Endothelial cell of umbilical vein (primary cell): ENCODE measurements around the gene ZZZ3. TPM values are rescaled to one million over a fixed set of nuclear protein-coding genes. Genes with fewer than 3 reads are reported as not detected.
"Not testable (repeated sequence)": the region's sequence is repeated elsewhere in the genome, so short reads cannot be mapped to it uniquely, and the experiment has no call there.

ENCODE experiments used
- BruUV-seq: library from RNA; stranded (reverse); fragments of 400-500 nt; replicated peaks from 2 replicates; lab custom pipeline; 2021; lab: Mats Ljungman, UMichigan
- CTCF ChIA-PET: fragments of 300-600, 350-600 bp; sonication (Branson Sonifier 250); formaldehyde crosslinking; loops from one replicate; lab custom pipeline; 2021; ENCODE audit warnings: antibody characterized with exemption, inconsistent platforms; lab: Charles Lee
- POLR2A ChIA-PET: fragments of 300-600, 350-600 bp; sonication (Branson Sonifier 250); formaldehyde crosslinking; loops from one replicate; lab custom pipeline; 2021; ENCODE audit warnings: antibody characterized with exemption, inconsistent platforms; lab: Charles Lee
- DNase-seq: peaks from one replicate; pipeline ENCODE4 v3.0.0-alpha.2; 2011; ENCODE audit warnings: low read depth, low spot score
- FAIRE-seq: peaks from 2 replicates; lab custom pipeline; 2011; peaks lifted over from hg19 to GRCh38; lab: Jason Lieb, UNC
- H2AFZ ChIP-seq: 2 replicates; pipeline ENCODE4 v1.6.0; 2012; ENCODE audit warnings: low read depth, low read length, control low read depth, inconsistent platforms
- H3K27ac ChIP-seq: 2 replicates; pipeline ENCODE4 v1.5.1; 2011; ENCODE audit warnings: low read depth, mild to moderate bottlenecking, control low read depth, low read length, moderate library complexity; ENCODE audit not compliant: insufficient read depth
- H3K27me3 ChIP-seq, 2 experiments: 2 replicates each; pipeline versions ENCODE4 v1.6.0 to v1.6.1; 2011; ENCODE audit warnings: low read length in 2 of 2, mixed read lengths in 1 of 2; ENCODE audit not compliant: control insufficient read depth in 2 of 2, insufficient read depth in 2 of 2
- H3K36me3 ChIP-seq, 2 experiments: 2 replicates in 1 of 2; 3 replicates in 1 of 2; pipeline ENCODE4 v1.5.1; 2011; ENCODE audit warnings: low read length in 2 of 2, mild to moderate bottlenecking in 1 of 2, moderate library complexity in 1 of 2; ENCODE audit not compliant: control insufficient read depth in 2 of 2, insufficient read depth in 2 of 2; ENCODE audit errors: extremely low read depth in 1 of 2
- H3K4me1 ChIP-seq: 3 replicates; pipeline ENCODE4 v1.5.1; 2011; ENCODE audit warnings: mild to moderate bottlenecking, low read length; ENCODE audit not compliant: control insufficient read depth, insufficient read depth; ENCODE audit errors: extremely low read depth
- H3K4me2 ChIP-seq: 2 replicates; pipeline ENCODE4 v1.6.1; 2011; ENCODE audit warnings: low read length, control low read depth, mixed read lengths; ENCODE audit not compliant: insufficient read depth
- H3K4me3 ChIP-seq, 3 experiments: fragments of 200-600 bp in 1 of 3; sonication (generic), shearing (Covaris generic) in 1 of 3; replicated peaks in 1 of 3; 2 replicates each; pipeline ENCODE4 v1.5.1; 2011 to 2016; ENCODE audit warnings: control low read depth in 3 of 3, low read length in 3 of 3, mild to moderate bottlenecking in 2 of 3, inconsistent platforms in 1 of 3, low read depth in 1 of 3, moderate library complexity in 1 of 3; ENCODE audit not compliant: insufficient read depth in 1 of 3
- H3K79me2 ChIP-seq: 2 replicates; pipeline ENCODE4 v1.6.0; 2012; ENCODE audit warnings: low read length, inconsistent platforms; ENCODE audit not compliant: control insufficient read depth, insufficient read depth
- H3K9ac ChIP-seq: replicated peaks from 2 replicates; pipeline ENCODE3; 2011; ENCODE audit warnings: low read length, control low read depth; ENCODE audit not compliant: insufficient read depth; ENCODE audit errors: extremely low read depth
- H3K9me1 ChIP-seq: replicated peaks from 3 replicates; pipeline ENCODE4 v1.6.0; 2011; ENCODE audit warnings: mild to moderate bottlenecking, low read length; ENCODE audit not compliant: control insufficient read depth, insufficient read depth; ENCODE audit errors: extremely low read depth
- H3K9me3 ChIP-seq: replicated peaks from 2 replicates; pipeline ENCODE4 v1.5.1; 2012; ENCODE audit warnings: low read length, inconsistent platforms; ENCODE audit not compliant: control insufficient read depth, insufficient read depth
- H4K20me1 ChIP-seq: replicated peaks from 2 replicates; pipeline ENCODE3; 2011; ENCODE audit warnings: mild to moderate bottlenecking, low read length; ENCODE audit not compliant: control insufficient read depth, insufficient read depth; ENCODE audit errors: extremely low read depth
- CTCF ChIP-seq, 2 donors: IDR thresholded peaks; 1 replicate in 1 of 2; 2 replicates in 1 of 2; pipeline ENCODE4 v1.5.1; 2011; ENCODE audit warnings: low read length in 2 of 2, mild to moderate bottlenecking in 2 of 2, moderate library complexity in 2 of 2, control low read depth in 1 of 2, inconsistent platforms in 1 of 2, low read depth in 1 of 2; ENCODE audit not compliant: insufficient read depth in 1 of 2; ENCODE audit errors: extremely low read depth in 1 of 2
- EZH2 ChIP-seq: IDR thresholded peaks from 2 replicates; pipeline ENCODE4 v1.6.1; 2012; ENCODE audit warnings: borderline replicate concordance, low read depth, mild to moderate bottlenecking, moderate library complexity, low read length, inconsistent platforms; ENCODE audit not compliant: severe bottlenecking
- FOS ChIP-seq: IDR thresholded peaks from 2 replicates; pipeline ENCODE4 v1.6.1; 2011; ENCODE audit warnings: mild to moderate bottlenecking, low read length, moderate library complexity, borderline replicate concordance; ENCODE audit not compliant: insufficient read depth
- GATA2 ChIP-seq: IDR thresholded peaks from 2 replicates; pipeline ENCODE4 v1.7.0; 2011; ENCODE audit warnings: low read depth, mild to moderate bottlenecking, moderate library complexity, mixed read lengths, low read length; ENCODE audit not compliant: insufficient read length, insufficient read depth
- JUN ChIP-seq: IDR thresholded peaks from 2 replicates; pipeline ENCODE4 v1.6.1; 2011; ENCODE audit warnings: borderline replicate concordance, low read depth; ENCODE audit not compliant: insufficient read length, insufficient read depth
- MYC ChIP-seq: IDR thresholded peaks from one replicate; pipeline ENCODE4 v1.6.1; 2011; ENCODE audit warnings: mild to moderate bottlenecking, low read depth, low read length
- POLR2A ChIP-seq: IDR thresholded peaks from 2 replicates; pipeline ENCODE4 v1.6.1; 2012; ENCODE audit warnings: low read depth, mild to moderate bottlenecking, control low read depth, low read length
- POLR2AphosphoS5 ChIP-seq: IDR thresholded peaks from 2 replicates; pipeline ENCODE4 v1.6.1; 2012; ENCODE audit warnings: low read depth, mild to moderate bottlenecking, control low read depth, low read length, moderate library complexity; ENCODE audit not compliant: insufficient read depth
- dilution Hi-C: fragments of 300-500 bp; cut with MboI; formaldehyde crosslinking; loops from one replicate; pipeline ENCODE4 v1.15.0; 2019; ENCODE audit warnings: low sequenced_read_pairs; ENCODE audit not compliant: extremely low pct_ligation_motif_present
- intact Hi-C: fragments of 100-400 bp; cut with micrococcal nuclease; formaldehyde crosslinking; loops from one replicate; pipeline ENCODE4 v1.10.0; 2022
- polyA plus RNA-seq, 4 experiments: library from polyadenylated mRNA; depleted of rRNA in 3 of 4; stranded (reverse) in 3 of 4; unstranded in 1 of 4; fragments of >200 nt; gene quantifications; 2 replicates each; pipeline versions ENCODE4 v1.2.1 to v1.2.3, GENCODE V29; 2011 to 2012; ENCODE audit warnings: missing spikeins in 1 of 4
- total RNA-seq: library from RNA; stranded (reverse); gene quantifications from 2 replicates; pipeline ENCODE4 v1.2.3, GENCODE V29; 2021
- TF ChIP-seq, protein P1 (sequence below): IDR thresholded peaks from 2 replicates; pipeline ENCODE4 v1.6.1; 2011; ENCODE audit not compliant: insufficient read depth, insufficient read length

The ZZZ3 gene
- total and polyA plus RNA-seq, 2 donors (not counting 3 experiments of a cell fraction or from before 2014, with no cell fraction given): 13.1 to 54.3 TPM

GRCh38 chr1:77649127-77649526 is 33.3 kb downstream of the ZZZ3 start:
- CTCF ChIA-PET: interaction anchor here (0.7 to 1.4 kb wide), 3 partner anchors 9 to 27 kb away, joined by 3 to 4 read pairs (median 4); no protein-coding TSS in a partner anchor

GRCh38 chr1:77646224-77646623 is 36.2 kb downstream of the ZZZ3 start:
- dilution Hi-C loops, BruUV-seq, H3K4me2 ChIP-seq, DNase-seq, intact Hi-C loops, H3K9ac ChIP-seq, H4K20me1 ChIP-seq, H3K9me1 ChIP-seq, H3K27me3 ChIP-seq, H2AFZ ChIP-seq, FAIRE-seq, H3K36me3 ChIP-seq, H3K4me3 ChIP-seq, H3K27ac ChIP-seq, H3K4me1 ChIP-seq, CTCF ChIA-PET, H3K9me3 ChIP-seq, POLR2A ChIA-PET: not testable (repeated sequence)
- peaks cover 96% of the 10 kb centered on the region for H3K79me2 ChIP-seq

More at GRCh38 chr1:77649127-77649526, 33.3 kb downstream of the ZZZ3 start:
- POLR2A ChIA-PET: interaction anchor here (0.7 kb wide), 1 partner anchor 32 kb away, joined by 3 read pairs; no protein-coding TSS in a partner anchor
- no peak for TF ChIP-seq POLR2AphosphoS5
- TF ChIP-seq CTCF (IDR thresholded peaks at IDR 0.05; ENCODE audit: extremely low read depth in 1 of 2, insufficient read depth in 1 of 2, low read depth in 1 of 2, low read length in 2 of 2): no peak
- no peak for TF ChIP-seq MYC
- no peak for TF ChIP-seq FOS
- TF ChIP-seq, protein P1, sequence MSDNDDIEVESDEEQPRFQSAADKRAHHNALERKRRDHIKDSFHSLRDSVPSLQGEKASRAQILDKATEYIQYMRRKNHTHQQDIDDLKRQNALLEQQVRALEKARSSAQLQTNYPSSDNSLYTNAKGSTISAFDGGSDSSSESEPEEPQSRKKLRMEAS: no peak
- TF ChIP-seq GATA2: no peak
- no peak for TF ChIP-seq JUN
- no peak for TF ChIP-seq POLR2A
- TF ChIP-seq EZH2: no peak
- no peaks in the 10 kb centered on the region for H3K9me3 ChIP-seq
- peaks cover 8% of the 10 kb centered on the region for H4K20me1 ChIP-seq
- intact Hi-C loops (no loop called here), dilution Hi-C loops (no loop called here)
- H2AFZ ChIP-seq: no peak overlapping the region
- no peaks in the 10 kb centered on the region for H3K36me3 ChIP-seq
- peaks cover 96% of the 10 kb centered on the region for H3K79me2 ChIP-seq
- H3K27ac ChIP-seq: no peak overlapping the region
- H3K4me2 ChIP-seq: no peak overlapping the region
- FAIRE-seq (no peak), DNase-seq (no peak)
- no peaks in the 10 kb centered on the region for H3K4me1 ChIP-seq
- H3K9me1 ChIP-seq: no peaks in the 10 kb centered on the region
- no peak overlapping the region for H3K9ac ChIP-seq
- H3K4me3 ChIP-seq: no peak overlapping the region
- no peaks in the 10 kb centered on the region for H3K27me3 ChIP-seq
- no TSS peak for BruUV-seq
